WERI-Rb-1 (cell line): ENCODE results near the gene PLXDC1.
"Not testable (repeated sequence)": the region's sequence is repeated elsewhere in the genome, so short reads cannot be mapped to it uniquely, and the experiment has no call there.

ENCODE experiments used
- DNase-seq: peaks from one replicate; pipeline ENCODE4 v3.0.0-alpha.2; 2020
- H3K27ac ChIP-seq: fragments of 250-450 bp; sonication (Bioruptor Pico); 2 replicates; pipeline ENCODE4 v1.5.1; 2020; ENCODE audit warnings: mild to moderate bottlenecking, moderate library complexity
- H3K27me3 ChIP-seq: fragments of 250-450 bp; sonication (Bioruptor Pico); 2 replicates; pipeline ENCODE4 v1.5.1; 2021; ENCODE audit warnings: mild to moderate bottlenecking, low read depth, moderate library complexity; ENCODE audit not compliant: insufficient read depth, severe bottlenecking
- H3K36me3 ChIP-seq: fragments of 250-450 bp; sonication (Bioruptor Pico); 2 replicates; pipeline ENCODE4 v1.5.1; 2020; ENCODE audit warnings: mild to moderate bottlenecking, moderate library complexity
- H3K4me3 ChIP-seq: 2 replicates; pipeline ENCODE4 v1.5.1; 2011; ENCODE audit warnings: low read depth, mild to moderate bottlenecking, control low read depth, low read length
- H3K9me3 ChIP-seq: fragments of 250-450 bp; sonication (Bioruptor Pico); 2 replicates; pipeline ENCODE4 v1.5.1; 2021; ENCODE audit warnings: mild to moderate bottlenecking, moderate library complexity; ENCODE audit not compliant: severe bottlenecking
- CTCF ChIP-seq: IDR thresholded peaks from 2 replicates; pipeline ENCODE4 v1.5.1; 2011; ENCODE audit warnings: low read depth, mild to moderate bottlenecking, control low read depth, inconsistent platforms, low read length

Gene PLXDC1

DNA sequence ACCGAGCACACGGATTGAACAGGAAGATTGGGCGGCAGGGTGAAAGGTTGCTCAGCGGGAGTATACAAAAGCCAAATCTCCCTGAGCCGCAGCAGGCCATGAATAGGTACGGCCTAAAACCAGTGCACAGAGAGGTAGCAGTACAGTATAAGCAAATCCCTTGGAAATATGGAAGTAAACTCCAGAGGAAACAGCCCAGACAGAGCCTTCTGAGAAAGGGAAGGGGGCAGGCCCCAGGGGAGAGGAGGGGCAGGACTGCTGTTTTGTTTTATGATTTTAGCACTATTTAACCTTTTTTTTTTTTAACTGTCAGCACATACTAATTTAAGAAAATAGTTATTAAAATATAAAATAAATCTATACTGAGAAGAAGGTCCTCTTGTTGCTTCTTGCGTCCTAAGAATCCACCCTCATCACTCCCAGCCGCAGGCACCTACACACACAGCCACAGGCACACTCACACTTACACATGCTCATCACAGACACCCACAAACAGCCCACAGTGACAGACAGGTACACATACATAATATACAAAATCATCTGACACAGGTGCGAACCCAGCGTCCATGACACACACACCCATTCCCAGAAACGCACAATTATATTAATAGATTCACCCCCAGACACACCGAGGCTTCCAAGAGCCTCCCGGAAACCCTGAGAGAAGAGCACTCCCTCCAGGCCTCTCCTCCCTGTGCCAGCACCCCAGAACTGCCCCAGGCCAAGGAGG is 12.8 kb downstream of the PLXDC1 start:
- peak overlapping the region; percentile 60 for H3K27ac ChIP-seq
- no peaks in the 10 kb centered on the region for H3K27me3 ChIP-seq
- H3K9me3 ChIP-seq = peaks cover 4% of the 10 kb centered on the region
- no peak for DNase-seq
- H3K36me3 ChIP-seq = no peaks in the 10 kb centered on the region; the same call in 1 of the 2 replicates
- no peak for TF ChIP-seq CTCF
- H3K4me3 ChIP-seq = no peak overlapping the region

- DNase-seq = no peak
- H3K27me3 ChIP-seq = no peaks in the 10 kb centered on the region
- H3K36me3 ChIP-seq = no peaks in the 10 kb centered on the region; the same call in 1 of the 2 replicates
- TF ChIP-seq CTCF = no peak
- no peak overlapping the region for H3K4me3 ChIP-seq
- no peak overlapping the region for H3K27ac ChIP-seq
- no peaks in the 10 kb centered on the region for H3K9me3 ChIP-seq
Measured at GRCh38 chr17:39134878-39135277, 16.6 kb downstream of the PLXDC1 start.

DNA sequence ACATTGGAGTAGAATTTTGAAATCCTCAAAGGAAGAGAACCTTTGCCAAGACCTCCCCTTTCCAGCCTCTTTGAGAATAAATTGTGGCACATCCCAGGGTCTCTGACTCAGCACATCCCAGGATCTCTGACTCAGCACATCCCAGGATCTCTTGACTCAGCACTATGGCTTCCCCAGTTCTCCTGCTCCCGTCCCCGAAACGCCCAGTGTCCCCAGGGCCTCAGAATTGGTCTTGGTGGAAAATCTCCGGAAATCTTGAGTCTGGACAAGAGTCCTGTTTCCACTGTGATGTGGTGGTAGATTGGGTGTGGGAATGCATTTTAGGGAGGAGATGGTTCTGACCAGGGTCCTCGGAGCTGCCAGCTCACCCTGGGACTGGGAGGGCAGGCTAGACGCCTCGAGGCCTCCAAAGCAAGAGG is 19.2 kb downstream of the PLXDC1 start:
- H3K27ac ChIP-seq = no peak overlapping the region
- no peaks in the 10 kb centered on the region for H3K27me3 ChIP-seq
- H3K4me3 ChIP-seq = no peak overlapping the region
- no peak for DNase-seq
- H3K36me3 ChIP-seq = no peaks in the 10 kb centered on the region; the same call in 1 of the 2 replicates
- no peaks in the 10 kb centered on the region for H3K9me3 ChIP-seq
- no peak for TF ChIP-seq CTCF

DNA sequence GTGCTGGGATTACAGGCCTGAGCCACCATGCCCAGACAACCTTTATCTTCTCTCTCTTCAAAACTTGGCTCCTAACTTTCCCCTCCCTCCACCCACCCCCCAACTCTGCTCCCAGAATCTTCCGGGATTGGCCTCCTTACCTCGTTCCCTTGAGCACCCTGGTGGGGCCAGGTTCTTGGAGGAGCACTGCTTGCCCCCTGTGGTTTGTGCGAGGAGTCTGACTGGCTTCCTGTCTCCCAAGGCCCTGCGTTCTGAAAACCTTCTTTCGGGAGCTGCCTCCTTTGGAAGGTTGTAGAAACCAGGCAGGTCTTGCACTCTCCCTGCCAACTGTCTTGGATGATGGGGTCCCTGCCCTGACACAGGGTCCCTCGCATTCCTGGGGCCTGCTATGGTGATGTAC is 19.8 kb downstream of the PLXDC1 start:
- DNase-seq = no peak
- Histone ChIP-seq H3K27me3 (no peaks in the 10 kb centered on the region), H3K4me3 (no peak overlapping the region), H3K9me3 (no peaks in the 10 kb centered on the region), H3K36me3 (no peaks in the 10 kb centered on the region), H3K27ac (no peak overlapping the region)
- TF ChIP-seq CTCF = no peak

DNA sequence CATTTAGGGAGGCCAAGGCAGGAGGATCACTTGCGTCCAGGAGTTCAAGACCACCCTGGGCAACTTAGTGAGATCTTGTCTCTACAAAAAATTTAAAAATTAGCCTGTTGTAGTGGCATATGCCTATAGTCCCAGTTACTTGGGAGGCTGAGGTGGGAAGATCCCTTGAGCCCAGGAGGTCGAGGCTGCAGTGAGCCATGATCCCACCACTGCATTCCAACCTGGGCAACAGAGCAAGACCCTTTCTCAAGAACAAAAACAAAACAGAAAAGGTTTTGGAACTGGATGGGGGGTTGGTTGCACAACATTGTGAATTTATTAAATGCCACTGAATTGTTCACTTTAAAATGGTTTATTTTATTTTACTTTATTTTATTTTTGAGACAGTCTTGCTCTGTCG is 21.2 kb downstream of the PLXDC1 start:
- H3K27me3 ChIP-seq = no peaks in the 10 kb centered on the region
- no peaks in the 10 kb centered on the region for H3K36me3 ChIP-seq
- DNase-seq = no peak
- H3K9me3 ChIP-seq = no peaks in the 10 kb centered on the region
- TF ChIP-seq CTCF = no peak
- H3K27ac ChIP-seq = no peak overlapping the region
- H3K4me3 ChIP-seq = no peak overlapping the region

- H3K36me3 ChIP-seq, H3K27me3 ChIP-seq, H3K4me3 ChIP-seq, H3K9me3 ChIP-seq, DNase-seq, H3K27ac ChIP-seq: not testable (repeated sequence)
Measured at GRCh38 chr17:39129544-39129943, 21.9 kb downstream of the PLXDC1 start.
